Natural killer cell (primary cell): ENCODE measurements around the gene ZBTB21. TPM values are rescaled to one million over a fixed set of nuclear protein-coding genes. Genes with fewer than 3 reads are reported as not detected.

Source experiments
- ATAC-seq, 3 donors: fragments of 150-1000 bp in 2 of 3; fragments of 200-7000 bp in 1 of 3; cut with Tn5 transposase; 1 replicate in 1 of 3; 2 replicates in 2 of 3; pipeline ENCODE4 v1.10.0; 2021; ENCODE audit warnings: mild to moderate bottlenecking in 2 of 3, moderate library complexity in 2 of 3
- DNase-seq, 2 donors: peaks; one replicate each; pipeline versions ENCODE4 v3.0.0 to v3.0.0-alpha.2; 2013 to 2021; ENCODE audit warnings: mixed read lengths in 1 of 2
- H3K27ac ChIP-seq: one replicate; pipeline ENCODE4 v1.5.1; 2013; ENCODE audit warnings: mild to moderate bottlenecking, low read length
- H3K27me3 ChIP-seq: one replicate; pipeline ENCODE4 v1.6.1; 2013; ENCODE audit warnings: low read length; ENCODE audit not compliant: control insufficient read depth, insufficient read depth
- H3K36me3 ChIP-seq: one replicate; pipeline ENCODE4 v1.6.1; 2013; ENCODE audit warnings: low read length; ENCODE audit not compliant: control insufficient read depth, insufficient read depth
- H3K4me1 ChIP-seq: one replicate; pipeline ENCODE4 v1.6.1; 2013; ENCODE audit warnings: low read length; ENCODE audit not compliant: control insufficient read depth, insufficient read depth
- H3K4me3 ChIP-seq: one replicate; pipeline ENCODE4 v1.5.1; 2013; ENCODE audit warnings: low read length
- H3K9me3 ChIP-seq: one replicate; pipeline ENCODE4 v1.6.1; 2013; ENCODE audit warnings: low read length; ENCODE audit not compliant: control insufficient read depth, insufficient read depth
- H3K27ac Mint-ChIP-seq, 2 donors: one replicate each; pipeline ENCODE4 v1.8.0; 2022; ENCODE audit warnings: mild to moderate bottlenecking in 2 of 2, mixed read lengths in 2 of 2, moderate library complexity in 1 of 2
- H3K27me3 Mint-ChIP-seq, 2 donors: one replicate each; pipeline ENCODE4 v1.8.0; 2022; ENCODE audit warnings: low read depth in 2 of 2, mixed read lengths in 2 of 2
- H3K36me3 Mint-ChIP-seq: one replicate; pipeline ENCODE4 v1.8.0; 2022; ENCODE audit warnings: mixed read lengths
- H3K4me1 Mint-ChIP-seq, 2 donors: one replicate each; pipeline ENCODE4 v1.8.0; 2022; ENCODE audit warnings: mixed read lengths in 2 of 2
- H3K4me3 Mint-ChIP-seq: one replicate; pipeline ENCODE4 v1.8.0; 2022; ENCODE audit warnings: mild to moderate bottlenecking, moderate library complexity, mixed read lengths
- H3K9me3 Mint-ChIP-seq, 2 donors: one replicate each; pipeline ENCODE4 v1.8.0; 2022; ENCODE audit warnings: mixed read lengths in 2 of 2
- CTCF ChIP-seq: fragments of 200-600 bp; IDR thresholded peaks from one replicate; pipeline ENCODE4 v1.8.0; 2022; ENCODE audit warnings: antibody characterized with exemption
- WGBS: methylation state at CpG from one replicate; pipeline ENCODE4 v1.1.7; 2013; ENCODE audit warnings: missing lambda C conversion rate; ENCODE audit not compliant: insufficient coverage; 5-methylcytosine and 5-hydroxymethylcytosine counted together
- intact Hi-C: fragments of 100-400 bp; cut with micrococcal nuclease; formaldehyde crosslinking; loops from one replicate; pipeline ENCODE4 v1.14.2; 2022
- total RNA-seq, 4 donors: library from RNA; stranded (reverse); fragments of 120-200 nt in 1 of 4; gene quantifications; one replicate each; pipeline versions ENCODE4 v1.2.3 to v1.2.4, GENCODE V29; 2013 to 2022

ZBTB21 gene
- total RNA-seq, 3 donors from 2014 or later (not counting 1 experiment from before 2014, with no cell fraction given), result 78.2 to 113 (median 100) TPM

DNA sequence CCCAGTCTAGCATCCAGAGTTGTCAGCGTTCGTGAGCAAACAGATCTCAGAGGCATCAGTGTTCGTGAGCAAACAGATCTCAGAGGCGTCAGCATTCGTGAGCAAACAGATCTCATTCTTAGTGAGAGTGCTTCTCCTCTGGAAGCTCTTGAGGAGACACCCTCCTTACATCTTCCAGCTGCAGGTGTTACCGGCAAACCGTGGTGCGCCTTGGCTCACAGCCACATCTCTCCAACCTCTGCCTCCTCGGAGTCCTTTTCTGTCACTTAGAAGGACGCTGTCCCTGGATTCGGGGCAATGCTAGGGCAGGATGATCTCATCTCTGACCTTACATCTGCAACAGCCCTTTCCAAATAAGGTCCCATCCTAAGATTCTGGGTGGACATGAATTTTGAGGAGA is 46.3 kb upstream of the ZBTB21 start:
- H3K27ac ChIP-seq, result no peak overlapping the region
- H3K4me3 ChIP-seq, result no peak overlapping the region
- peaks cover 19% of the 10 kb centered on the region for H3K4me1 ChIP-seq
- 88% methylated on average over 11 of the region's 11 CpGs for WGBS
- intact Hi-C loops, result no loop called here
- no peak for TF ChIP-seq CTCF
- no peaks in the 10 kb centered on the region for H3K36me3 ChIP-seq
- Mint-ChIP-seq H3K36me3 (no peaks in the 10 kb centered on the region), H3K4me3 (no peak overlapping the region), H3K9me3 (no peaks in the 10 kb centered on the region), H3K4me1 (peaks cover 6 to 8% of the 10 kb centered on the region in 2 donors), H3K27ac (no peak overlapping the region), H3K27me3 (peaks cover 41 to 76% of the 10 kb centered on the region in 2 donors)
- DNase-seq, result no peak
- no peaks in the 10 kb centered on the region for H3K27me3 ChIP-seq
- ATAC-seq, result no peak
- no peaks in the 10 kb centered on the region for H3K9me3 ChIP-seq

DNA sequence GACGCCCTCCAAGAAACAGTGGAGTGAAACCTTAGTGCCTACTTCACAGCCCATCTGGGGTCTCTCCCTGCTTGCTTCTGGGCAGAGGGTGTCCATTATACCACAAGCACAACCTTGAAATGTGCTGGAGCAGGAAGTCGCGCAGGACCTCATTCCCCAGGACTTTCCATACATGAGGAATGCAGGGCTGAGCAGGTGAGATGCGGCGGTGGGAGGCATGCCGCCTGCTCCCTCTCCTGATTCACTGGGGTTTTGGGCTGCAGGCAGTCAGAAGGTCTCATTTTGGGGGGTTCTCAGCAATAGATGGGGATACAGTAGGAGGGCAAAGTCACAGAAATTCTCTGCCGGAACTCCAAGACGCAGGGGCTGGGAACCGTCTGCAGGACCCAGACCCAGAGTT is 45.3 kb upstream of the ZBTB21 start:
- H3K4me3 Mint-ChIP-seq, result no peak overlapping the region
- Histone ChIP-seq H3K36me3 (no peaks in the 10 kb centered on the region), H3K9me3 (no peaks in the 10 kb centered on the region), H3K27ac (no peak overlapping the region), H3K4me3 (no peak overlapping the region), H3K4me1 (peaks cover 10% of the 10 kb centered on the region), H3K27me3 (no peaks in the 10 kb centered on the region)
- TF ChIP-seq CTCF, result no peak
- H3K9me3 Mint-ChIP-seq, result no peaks in the 10 kb centered on the region
- DNase-seq (no peak), ATAC-seq (no peak)
- H3K4me1 Mint-ChIP-seq, result peaks cover 0 to 6% of the 10 kb centered on the region in 2 donors
- 84% methylated on average over 9 of the region's 9 CpGs for WGBS
- H3K36me3 Mint-ChIP-seq, result no peaks in the 10 kb centered on the region
- H3K27ac Mint-ChIP-seq, result no peak overlapping the region
- intact Hi-C loops, result no loop called here
- peaks cover 37 to 76% of the 10 kb centered on the region in 2 donors for H3K27me3 Mint-ChIP-seq

GRCh38 chr21:42051788-42052187 is 41.6 kb upstream of the ZBTB21 start:
- H3K9me3 Mint-ChIP-seq, result no peaks in the 10 kb centered on the region
- Histone ChIP-seq H3K27ac (no peak overlapping the region), H3K36me3 (no peaks in the 10 kb centered on the region), H3K4me1 (peaks cover 7% of the 10 kb centered on the region), H3K4me3 (no peak overlapping the region), H3K9me3 (no peaks in the 10 kb centered on the region), H3K27me3 (no peaks in the 10 kb centered on the region)
- TF ChIP-seq CTCF, result no peak
- H3K4me1 Mint-ChIP-seq, result peaks cover 0 to 6% of the 10 kb centered on the region in 2 donors
- 25% methylated on average over 7 of the region's 9 CpGs for WGBS
- H3K36me3 Mint-ChIP-seq, result no peaks in the 10 kb centered on the region
- DNase-seq (no peak), ATAC-seq (no peak)
- H3K27ac Mint-ChIP-seq, result no peak overlapping the region
- intact Hi-C loops, result no loop called here
- H3K27me3 Mint-ChIP-seq, result peaks cover 35 to 55% of the 10 kb centered on the region in 2 donors
- no peak overlapping the region for H3K4me3 Mint-ChIP-seq
